HG03342 (cell line): ENCODE data around the gene GLS.
"Not testable (repeated sequence)": the region's sequence is repeated elsewhere in the genome, so short reads cannot be mapped to it uniquely, and the experiment has no call there.

ENCODE experiments used
- ATAC-seq: cut with Tn5 transposase; IDR thresholded peaks from one replicate; pipeline ENCODE4 v1.9.1; 2021; ENCODE audit warnings: mild to moderate bottlenecking, moderate library complexity; ENCODE audit not compliant: unreplicated experiment

The GLS gene

GRCh38 chr2:190986221-190986953 lies 105.8 kb downstream of the GLS start:
- no peak for ATAC-seq

- ATAC-seq, result no peak
Observed at GRCh38 chr2:190987116-190987515, 106.5 kb downstream of the GLS start.

- no peak for ATAC-seq
Observed at GRCh38 chr2:190987938-190988337, 107.3 kb downstream of the GLS start.

- ATAC-seq, result no peak
Observed at GRCh38 chr2:190988910-190989309, 108.3 kb downstream of the GLS start.

GRCh38 chr2:190990132-190990531 lies 109.5 kb downstream of the GLS start:
- no peak for ATAC-seq

GRCh38 chr2:190993292-190993643 lies 112.6 kb downstream of the GLS start:
- ATAC-seq, result no peak

- no peak for ATAC-seq
Observed at GRCh38 chr2:190994148-190994547, 113.5 kb downstream of the GLS start.

GRCh38 chr2:190995315-190995714 lies 114.7 kb downstream of the GLS start:
- ATAC-seq, result not testable (repeated sequence)

GRCh38 chr2:190996338-190996946 lies 115.8 kb downstream of the GLS start:
- ATAC-seq, result peak; percentile 50

GRCh38 chr2:190996947-190997346 lies 116.3 kb downstream of the GLS start:
- no peak for ATAC-seq

GRCh38 chr2:190997526-190998113 lies 117.0 kb downstream of the GLS start:
- ATAC-seq, result no peak

- ATAC-seq, result no peak
Observed at GRCh38 chr2:190999058-190999457, 118.4 kb downstream of the GLS start.

- ATAC-seq, result no peak
Observed at GRCh38 chr2:190999949-191000665, 119.5 kb downstream of the GLS start.

- ATAC-seq, result no peak
Observed at GRCh38 chr2:191001032-191001431, 120.4 kb downstream of the GLS start.

- no peak for ATAC-seq
Observed at GRCh38 chr2:191001624-191002023, 121.0 kb downstream of the GLS start.

GRCh38 chr2:191003405-191004309 lies 123.0 kb downstream of the GLS start:
- no peak for ATAC-seq

GRCh38 chr2:191006297-191006696 lies 125.7 kb downstream of the GLS start:
- no peak for ATAC-seq

GRCh38 chr2:191006997-191007783 lies 126.6 kb downstream of the GLS start:
- no peak for ATAC-seq

GRCh38 chr2:191008286-191008685 lies 127.7 kb downstream of the GLS start:
- ATAC-seq, result no peak
